ENCODE measurements around the gene TBC1D22A.

DNA sequence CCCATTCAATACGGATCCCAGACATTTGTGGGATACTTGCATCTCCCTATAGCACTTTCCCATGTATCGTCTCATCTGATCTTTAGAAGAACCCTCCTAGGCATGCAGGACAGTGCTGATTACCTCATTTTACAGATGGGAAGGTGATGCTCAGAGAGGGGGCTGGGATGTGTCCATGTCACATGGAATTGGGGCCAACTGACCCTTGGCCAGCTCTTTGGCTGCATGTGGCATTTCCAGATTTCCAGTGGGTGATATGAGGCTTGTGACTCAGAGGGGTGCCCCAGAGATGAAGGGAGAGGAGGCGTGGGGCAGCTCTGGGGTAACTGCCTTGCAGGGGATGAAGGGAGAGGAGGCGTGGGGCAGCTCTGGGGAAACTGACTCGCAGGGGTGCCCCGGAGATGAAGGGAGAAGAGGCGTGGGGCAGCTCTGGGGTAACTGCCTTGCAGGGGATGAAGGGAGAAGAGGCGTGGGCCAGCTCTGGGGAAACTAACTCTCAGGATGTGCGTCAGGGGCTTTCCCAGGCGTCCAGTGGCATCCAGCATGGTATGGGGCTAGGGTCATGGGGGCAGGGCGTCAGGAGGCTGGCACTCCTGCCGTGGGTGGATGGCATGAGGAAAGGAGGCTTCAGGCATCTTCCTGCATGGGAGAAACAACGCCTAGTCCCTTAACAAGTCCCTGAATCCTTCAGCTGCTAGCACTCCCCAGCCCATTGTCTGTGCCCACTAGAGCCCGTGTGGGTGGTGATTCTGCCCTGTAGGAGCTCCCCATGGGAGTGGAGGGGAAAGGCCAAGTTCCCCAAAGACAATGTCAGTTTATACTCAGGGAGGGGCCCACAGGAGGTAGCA lies 12.5 kb upstream of the TBC1D22A start:
- TF ChIP-seq CTCF (IDR thresholded peaks at IDR 0.05) (no peak), POLR2A (IDR thresholded peaks at IDR 0.05) (no peak)
